NCI-H748 (cell line): Measurements from ENCODE around the gene DLGAP1.

Experiments
- DNase-seq: peaks from one replicate; lab custom pipeline; 2025; ENCODE audit not compliant: unreplicated experiment; lab: John Stamatoyannopoulos, UW

The DLGAP1 gene

GRCh38 chr18:4242431-4243161 lies 212.5 kb downstream of the DLGAP1 start:
- DNase-seq, result no peak

GRCh38 chr18:4241090-4241617 lies 214.0 kb downstream of the DLGAP1 start:
- DNase-seq, result no peak

- DNase-seq, result no peak
These were observed 216.1 kb downstream of the DLGAP1 start for GRCh38 chr18:4238966-4239365.

- no peak for DNase-seq
These were observed 217.5 kb downstream of the DLGAP1 start for GRCh38 chr18:4237664-4238041.

- no peak for DNase-seq
These were observed 218.0 kb downstream of the DLGAP1 start for GRCh38 chr18:4236940-4237663.

GRCh38 chr18:4233468-4233867 lies 221.6 kb downstream of the DLGAP1 start:
- DNase-seq, result no peak

- no peak for DNase-seq
These were observed 222.5 kb downstream of the DLGAP1 start for GRCh38 chr18:4232656-4233055.

GRCh38 chr18:4231260-4231659 lies 223.8 kb downstream of the DLGAP1 start:
- DNase-seq, result no peak

GRCh38 chr18:4230450-4231168 lies 224.5 kb downstream of the DLGAP1 start:
- no peak for DNase-seq

GRCh38 chr18:4224031-4224704 lies 230.9 kb downstream of the DLGAP1 start:
- no peak for DNase-seq

- DNase-seq, result no peak
These were observed 243.8 kb downstream of the DLGAP1 start for GRCh38 chr18:4211111-4211837.

- DNase-seq, result no peak
These were observed 246.7 kb downstream of the DLGAP1 start for GRCh38 chr18:4208366-4208765.

GRCh38 chr18:4207383-4207985 lies 247.6 kb downstream of the DLGAP1 start:
- DNase-seq, result no peak

GRCh38 chr18:4204438-4204720 lies 250.7 kb downstream of the DLGAP1 start:
- DNase-seq, result no peak

- DNase-seq, result no peak
These were observed 251.3 kb downstream of the DLGAP1 start for GRCh38 chr18:4203568-4204437.

GRCh38 chr18:4200399-4200798 lies 254.7 kb downstream of the DLGAP1 start:
- no peak for DNase-seq

- no peak for DNase-seq
These were observed 256.2 kb downstream of the DLGAP1 start for GRCh38 chr18:4198956-4199355.

GRCh38 chr18:4196351-4196750 lies 258.8 kb downstream of the DLGAP1 start:
- no peak for DNase-seq

GRCh38 chr18:4193086-4193485 lies 262.0 kb downstream of the DLGAP1 start:
- no peak for DNase-seq
